MCF 10A (cell line): ENCODE data around the gene NDST4. TPM values are rescaled to one million over a fixed set of nuclear protein-coding genes. Genes with fewer than 3 reads are reported as not detected.

ENCODE experiments used
- BruUV-seq: library from RNA; stranded (reverse); fragments of 400-500 nt; replicated peaks from 2 replicates; lab custom pipeline; 2021; lab: Mats Ljungman, UMichigan
- CTCF ChIA-PET: fragments of 300-600 bp; sonication (Branson Sonifier 250); formaldehyde crosslinking; extraction: SDS; loops from one replicate; lab custom pipeline; 2021; ENCODE audit warnings: antibody characterized with exemption, inconsistent platforms; lab: Yijun Ruan, JAX
- POLR2A ChIA-PET: fragments of 300-600, 350-650 bp; sonication (Branson Sonifier 250); formaldehyde crosslinking; extraction: SDS; loops from one replicate; lab custom pipeline; 2020; ENCODE audit warnings: antibody characterized with exemption, inconsistent platforms; lab: Yijun Ruan, JAX
- DNase-seq: peaks from one replicate; pipeline ENCODE4 v3.0.0-alpha.2; 2018; ENCODE audit not compliant: unreplicated experiment
- H3K27ac Mint-ChIP-seq: one replicate; pipeline ENCODE4 v1.8.0; 2022; ENCODE audit warnings: mild to moderate bottlenecking, low read depth, mixed read lengths; ENCODE audit not compliant: unreplicated experiment
- H3K27me3 Mint-ChIP-seq: one replicate; pipeline ENCODE4 v1.8.0; 2022; ENCODE audit warnings: mixed read lengths; ENCODE audit not compliant: insufficient read depth, unreplicated experiment
- H3K36me3 Mint-ChIP-seq: one replicate; pipeline ENCODE4 v1.8.0; 2022; ENCODE audit warnings: mild to moderate bottlenecking, moderate library complexity, mixed read lengths; ENCODE audit not compliant: insufficient read depth, unreplicated experiment
- H3K4me1 Mint-ChIP-seq: one replicate; pipeline ENCODE4 v1.8.0; 2022; ENCODE audit warnings: mixed read lengths; ENCODE audit not compliant: insufficient read depth, unreplicated experiment
- H3K4me3 Mint-ChIP-seq: one replicate; pipeline ENCODE4 v1.8.0; 2022; ENCODE audit warnings: mild to moderate bottlenecking, moderate library complexity, mixed read lengths; ENCODE audit not compliant: unreplicated experiment
- H3K9me3 Mint-ChIP-seq: one replicate; pipeline ENCODE4 v1.8.0; 2022; ENCODE audit warnings: mixed read lengths; ENCODE audit not compliant: unreplicated experiment
- CTCF ChIP-seq: fragments of 200-600 bp; IDR thresholded peaks from one replicate; pipeline ENCODE4 v1.8.0; 2022; ENCODE audit warnings: antibody characterized with exemption, mild to moderate bottlenecking; ENCODE audit not compliant: unreplicated experiment
- intact Hi-C: fragments of 100-400 bp; cut with micrococcal nuclease; formaldehyde crosslinking; loops from 2 replicates; pipeline ENCODE4 v1.14.1; 2022
- total RNA-seq: library from RNA; stranded (reverse); gene quantifications from 2 replicates; pipeline ENCODE4 v1.2.3, GENCODE V29; 2022

Gene NDST4
- total RNA-seq, 1 experiment from 2014 or later: not detected

- Mint-ChIP-seq H3K4me3 (no peak overlapping the region), H3K4me1 (no peaks in the 10 kb centered on the region), H3K27me3 (peaks cover 20% of the 10 kb centered on the region), H3K27ac (no peak overlapping the region), H3K36me3 (no peaks in the 10 kb centered on the region), H3K9me3 (no peaks in the 10 kb centered on the region)
- no peak for TF ChIP-seq CTCF
- ChIA-PET POLR2A (no interaction called here), CTCF (no interaction called here)
- intact Hi-C loops: no loop called here
- no peak for DNase-seq
- BruUV-seq: no TSS peak
Measured at GRCh38 chr4:115128037-115128436, 14.6 kb upstream of the NDST4 start.

- no peak for TF ChIP-seq CTCF
- Mint-ChIP-seq H3K4me3 (no peak overlapping the region), H3K27me3 (peaks cover 29% of the 10 kb centered on the region), H3K4me1 (no peaks in the 10 kb centered on the region), H3K27ac (no peak overlapping the region), H3K9me3 (no peaks in the 10 kb centered on the region), H3K36me3 (no peaks in the 10 kb centered on the region)
- no peak for DNase-seq
- ChIA-PET POLR2A (interaction anchor here (1.1 kb wide), 1 partner anchor 10 kb away, joined by 3 read pairs; no protein-coding TSS in a partner anchor), CTCF (interaction anchor here (1.0 kb wide), 1 partner anchor 347 kb away, joined by 3 read pairs; no protein-coding TSS in a partner anchor)
- BruUV-seq: no TSS peak
- intact Hi-C loops: no loop called here
Measured at GRCh38 chr4:115126491-115126890, 13.1 kb upstream of the NDST4 start.

- peak; percentile 11 for DNase-seq
- no peaks in the 10 kb centered on the region for H3K9me3 Mint-ChIP-seq
- H3K27me3 Mint-ChIP-seq: peaks cover 47% of the 10 kb centered on the region
- CTCF ChIA-PET: no interaction called here
- intact Hi-C loops: no loop called here
- H3K36me3 Mint-ChIP-seq: no peaks in the 10 kb centered on the region
- H3K4me1 Mint-ChIP-seq: no peaks in the 10 kb centered on the region
- POLR2A ChIA-PET: no interaction called here
- BruUV-seq: no TSS peak
- no peak for TF ChIP-seq CTCF
- no peak overlapping the region for H3K27ac Mint-ChIP-seq
- H3K4me3 Mint-ChIP-seq: no peak overlapping the region
Measured at GRCh38 chr4:115121351-115122043, 8.1 kb upstream of the NDST4 start.

- Mint-ChIP-seq H3K27me3 (peaks cover 35% of the 10 kb centered on the region), H3K4me3 (no peak overlapping the region), H3K27ac (no peak overlapping the region), H3K4me1 (no peaks in the 10 kb centered on the region), H3K9me3 (no peaks in the 10 kb centered on the region), H3K36me3 (no peaks in the 10 kb centered on the region)
- intact Hi-C loops: no loop called here
- peak; percentile 15 for TF ChIP-seq CTCF
- ChIA-PET POLR2A (interaction anchor here (0.6 kb wide), 1 partner anchor 743 kb away, joined by 3 read pairs; no protein-coding TSS in a partner anchor), CTCF (interaction anchor here (0.5 to 2.3 kb wide), 3 partner anchors 370 to 1697 kb away, joined by 3 to 9 read pairs (median 3); no protein-coding TSS in a partner anchor)
- DNase-seq: no peak
- no TSS peak for BruUV-seq
Measured at GRCh38 chr4:115119804-115120352, 6.5 kb upstream of the NDST4 start.
